HG03565 (cell line): ENCODE results near the gene PARP12.

Experiments used
- ATAC-seq: cut with Tn5 transposase; IDR thresholded peaks from one replicate; pipeline ENCODE4 v1.9.1; 2021; ENCODE audit warnings: mild to moderate bottlenecking, moderate library complexity; ENCODE audit not compliant: unreplicated experiment

PARP12 gene

DNA sequence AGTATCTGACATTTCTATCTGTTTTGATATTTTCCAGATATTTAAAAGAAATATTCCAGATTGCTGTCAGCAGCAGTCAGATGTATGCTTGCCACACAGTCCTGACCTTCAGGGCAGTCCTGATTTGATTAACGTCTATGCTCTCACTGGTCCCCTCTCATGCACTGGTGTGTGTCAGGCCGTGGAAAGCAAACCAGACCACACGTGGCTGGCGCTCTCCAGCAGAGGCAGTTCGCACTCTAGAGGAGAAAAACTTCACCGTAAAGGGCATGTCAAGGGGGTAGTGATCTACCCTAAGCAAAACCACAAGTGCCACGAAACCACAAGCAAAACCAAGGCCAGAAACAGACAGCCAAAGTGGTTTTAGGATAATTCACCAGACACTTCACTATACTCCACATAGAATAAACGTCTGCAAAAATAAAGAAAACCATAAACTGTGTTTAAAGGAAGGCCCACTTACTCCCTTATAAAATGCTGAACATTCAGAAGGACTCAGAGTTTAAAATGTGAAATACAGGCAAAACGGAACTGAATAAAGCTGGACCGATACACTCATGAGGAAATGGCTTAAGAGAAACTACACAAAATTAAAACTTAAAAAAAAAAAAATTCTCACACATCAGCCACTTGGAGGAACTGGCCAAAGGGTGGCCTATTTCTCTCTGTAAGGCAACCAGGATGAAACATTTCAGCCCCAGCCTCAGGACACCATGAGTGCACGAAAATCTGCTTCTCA lies 26.4 kb downstream of the PARP12 start:
- ATAC-seq = no peak

GRCh38 chr7:140035400-140036223 lies 27.1 kb downstream of the PARP12 start:
- no peak for ATAC-seq

- no peak for ATAC-seq
Measured at GRCh38 chr7:140034421-140034820, 28.3 kb downstream of the PARP12 start.

- no peak for ATAC-seq
Measured at GRCh38 chr7:140033779-140034363, 28.9 kb downstream of the PARP12 start.

- ATAC-seq = no peak
Measured at GRCh38 chr7:140033036-140033435, 29.7 kb downstream of the PARP12 start.

- ATAC-seq = no peak
Measured at GRCh38 chr7:140031364-140031763, 31.4 kb downstream of the PARP12 start.

GRCh38 chr7:140029072-140029471 lies 33.7 kb downstream of the PARP12 start:
- no peak for ATAC-seq

DNA sequence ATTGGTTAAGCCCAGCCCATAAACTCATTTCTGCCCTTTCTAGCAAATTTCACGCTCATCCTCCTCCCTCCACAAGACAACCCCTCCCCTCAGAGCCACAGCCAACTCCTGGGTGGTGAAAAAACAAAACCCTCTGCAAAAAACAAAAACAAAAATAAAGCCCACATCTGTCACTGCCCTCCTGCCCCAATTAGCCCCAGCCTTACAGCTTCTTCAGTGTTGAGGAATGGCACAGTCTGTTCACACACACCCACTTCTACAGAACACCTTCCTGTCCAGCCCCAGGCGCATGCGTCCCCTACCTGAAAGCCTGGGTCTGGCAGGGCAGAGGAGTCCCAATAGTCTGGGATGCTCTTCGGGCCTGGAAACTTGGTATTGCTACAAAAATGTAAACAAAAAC lies 34.4 kb downstream of the PARP12 start:
- ATAC-seq = no peak

DNA sequence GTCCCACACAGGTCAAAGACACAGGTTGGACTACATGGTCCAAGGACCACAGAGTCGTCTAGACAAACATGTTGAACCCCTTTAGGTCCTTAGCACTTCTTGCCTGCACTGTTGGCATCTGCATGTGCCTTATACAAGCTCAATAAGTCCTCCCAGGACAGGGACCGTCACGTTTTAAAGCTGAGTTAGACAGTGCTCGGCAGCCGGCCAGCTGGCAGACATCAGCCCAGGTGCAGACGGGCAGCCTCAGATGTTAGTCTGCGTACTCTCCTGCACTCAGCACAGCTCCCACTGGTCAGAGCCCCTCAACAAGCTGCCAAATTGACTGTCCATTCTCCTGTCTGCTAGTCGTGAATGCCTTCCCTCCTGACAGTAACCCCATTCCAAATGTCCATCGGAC lies 34.9 kb downstream of the PARP12 start:
- ATAC-seq = no peak

DNA sequence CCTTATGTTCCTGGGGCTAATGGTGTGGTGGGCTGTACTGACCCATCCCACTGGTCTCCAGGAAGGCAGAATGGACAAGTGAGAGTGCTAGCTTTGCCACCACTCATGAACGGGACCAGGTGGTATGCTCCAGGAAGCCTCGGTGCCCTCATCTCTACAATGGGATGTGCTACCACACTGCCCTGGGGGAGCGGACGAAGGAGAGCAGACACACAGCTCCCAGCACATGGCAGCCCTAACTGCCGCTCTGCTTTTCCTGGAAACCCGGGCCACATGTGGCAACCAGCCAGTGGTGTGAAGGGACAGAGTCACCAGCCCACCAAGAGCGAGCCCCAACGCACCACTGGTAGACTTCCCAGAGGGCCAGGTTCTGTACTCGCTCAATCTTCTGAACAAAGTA lies 35.8 kb downstream of the PARP12 start:
- no peak for ATAC-seq

DNA sequence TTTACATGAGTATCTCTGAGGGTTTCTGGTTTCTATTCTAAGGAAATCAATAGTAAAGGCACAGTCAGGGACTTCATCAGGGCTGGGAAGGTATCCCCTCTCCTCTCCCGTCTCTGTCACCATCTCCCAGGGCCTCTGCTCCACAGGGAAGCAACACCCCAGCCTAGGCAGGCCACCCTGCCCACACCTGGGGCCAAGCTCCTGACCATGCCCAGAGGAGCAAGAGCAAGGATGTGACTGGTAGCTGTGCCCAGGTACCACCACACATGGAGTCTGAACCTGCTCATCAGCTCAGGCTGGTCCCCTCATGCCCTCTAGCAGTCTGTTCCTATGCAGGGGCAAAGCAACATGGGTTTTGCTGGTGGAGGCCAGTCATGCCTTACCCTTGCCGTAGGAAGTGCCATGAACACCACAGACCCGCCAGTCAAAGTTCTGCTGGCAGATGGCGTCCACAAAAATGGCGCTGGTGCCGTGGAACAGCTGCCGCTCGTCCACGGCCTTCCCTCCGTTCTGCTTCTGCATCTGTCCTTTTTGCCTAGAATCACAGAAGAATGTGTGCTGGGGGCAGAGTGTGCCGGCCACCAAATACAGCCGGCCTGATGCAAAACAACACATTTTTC lies 36.8 kb downstream of the PARP12 start:
- no peak for ATAC-seq

DNA sequence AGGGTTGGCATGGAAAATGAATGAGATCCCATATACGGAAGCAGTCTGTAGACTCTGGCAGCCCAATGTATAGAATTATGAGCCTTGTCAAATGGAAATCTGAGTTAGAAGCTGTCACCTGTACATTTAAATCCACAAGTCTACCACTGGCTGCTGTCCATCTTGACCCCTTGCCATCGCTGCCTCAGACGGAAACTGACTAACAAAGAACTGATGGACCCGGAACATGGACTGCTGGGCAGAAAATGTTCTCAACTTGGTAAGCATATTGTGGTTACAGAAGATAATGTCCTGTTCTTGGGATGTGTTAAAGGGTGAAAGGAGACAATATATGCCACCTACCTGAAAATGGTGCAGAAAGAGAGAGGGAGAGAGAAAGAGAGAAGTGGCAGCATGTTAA lies 37.5 kb downstream of the PARP12 start:
- no peak for ATAC-seq

DNA sequence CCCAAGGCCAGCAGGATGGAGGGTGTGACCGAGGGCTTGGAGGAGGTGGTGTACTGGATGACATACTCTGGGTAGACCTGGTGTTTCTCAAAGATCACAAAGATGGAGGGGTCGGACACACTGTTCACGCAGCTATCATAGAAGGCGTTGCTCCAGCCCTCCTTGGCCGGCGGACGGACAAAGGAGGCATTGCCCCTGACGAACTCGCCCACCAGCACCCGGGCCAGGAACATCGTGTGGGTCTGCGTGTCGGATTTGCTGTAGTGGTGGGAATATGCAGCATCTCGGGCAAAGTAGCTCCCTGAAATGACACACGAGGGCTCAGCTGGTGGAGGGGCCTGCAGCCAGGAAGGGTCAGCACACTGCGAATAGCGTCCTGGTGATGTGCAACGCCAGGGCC lies 38.2 kb downstream of the PARP12 start:
- no peak for ATAC-seq

DNA sequence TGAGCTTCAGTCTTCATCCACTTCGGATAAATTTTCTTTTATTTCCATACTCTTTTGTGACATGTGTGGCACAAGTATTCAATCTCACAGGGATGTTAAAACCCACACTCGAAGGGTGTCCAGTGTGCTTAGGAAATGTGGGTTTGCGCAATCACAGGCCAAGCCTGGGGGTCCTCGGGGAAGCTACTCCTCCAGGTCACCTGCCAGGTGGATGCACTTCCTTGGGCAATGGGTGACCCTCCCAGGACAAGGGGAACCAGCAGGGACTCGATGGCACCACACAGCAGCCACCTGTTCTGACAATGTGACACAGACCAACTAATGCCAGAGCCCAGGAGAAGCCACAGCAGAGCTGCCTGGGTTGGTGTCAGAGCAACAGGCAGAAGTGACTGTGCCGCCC lies 39.0 kb downstream of the PARP12 start:
- no peak for ATAC-seq

GRCh38 chr7:140022582-140023211 lies 40.1 kb downstream of the PARP12 start:
- ATAC-seq = no peak

DNA sequence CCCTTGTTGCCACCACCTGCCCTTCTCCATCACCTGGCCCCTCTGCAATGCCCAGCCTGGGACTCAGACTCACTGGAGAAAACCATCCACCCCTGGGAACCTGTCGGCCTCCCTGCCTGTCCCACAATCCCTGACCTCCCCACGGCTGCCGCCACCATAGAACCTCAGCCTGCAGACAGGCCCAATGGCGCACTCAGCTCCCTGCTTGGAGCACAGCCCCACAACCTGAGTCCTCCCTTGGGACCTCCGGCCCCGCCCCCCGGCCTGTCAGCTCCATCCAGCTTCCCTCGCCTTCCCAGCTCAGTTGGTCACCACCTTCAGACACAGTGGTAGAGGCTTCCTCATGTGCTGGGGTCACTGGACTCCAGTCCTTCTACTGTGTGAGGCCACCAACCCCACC lies 41.1 kb downstream of the PARP12 start:
- ATAC-seq = no peak

DNA sequence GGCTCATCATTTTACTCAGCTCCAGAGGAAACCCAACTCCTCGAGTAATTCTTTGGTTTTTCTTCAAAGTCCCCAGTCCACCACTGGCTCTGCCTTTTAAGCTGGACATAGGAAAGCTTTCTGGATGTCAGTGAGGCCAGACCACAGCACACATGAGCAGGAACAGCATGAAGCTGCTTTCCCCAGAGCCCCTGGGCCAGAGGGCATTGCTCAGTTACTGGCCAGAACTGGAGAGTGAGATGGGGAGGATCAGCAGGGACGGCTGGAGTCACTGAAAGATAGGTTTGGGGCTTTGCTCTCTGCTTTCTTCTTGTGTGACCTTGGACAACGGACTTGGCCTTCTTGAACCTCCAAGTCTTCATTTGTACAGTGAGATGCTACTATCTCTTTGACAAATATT lies 43.1 kb downstream of the PARP12 start:
- ATAC-seq = no peak

DNA sequence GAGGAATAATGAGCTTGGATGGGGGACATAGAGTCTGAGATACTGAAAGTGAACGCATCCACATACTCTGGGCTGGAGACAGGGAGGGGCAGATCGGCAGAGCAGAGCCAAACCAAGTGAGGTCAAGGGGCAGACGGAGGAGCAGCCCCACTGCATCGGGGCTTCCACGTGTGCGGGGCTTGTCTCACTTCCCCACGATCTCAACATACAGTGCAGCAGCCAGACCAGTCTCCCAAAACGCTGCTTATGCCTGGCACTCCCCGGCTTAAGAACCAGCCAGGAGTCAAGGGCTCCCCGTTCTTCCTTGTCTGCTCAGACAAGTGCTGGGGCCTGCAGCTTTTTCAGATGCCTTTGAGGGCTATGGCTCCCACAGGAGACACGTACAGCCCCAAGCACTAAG lies 43.6 kb downstream of the PARP12 start:
- no peak for ATAC-seq

- ATAC-seq = no peak
Measured at GRCh38 chr7:140018125-140019043, 44.4 kb downstream of the PARP12 start.

DNA sequence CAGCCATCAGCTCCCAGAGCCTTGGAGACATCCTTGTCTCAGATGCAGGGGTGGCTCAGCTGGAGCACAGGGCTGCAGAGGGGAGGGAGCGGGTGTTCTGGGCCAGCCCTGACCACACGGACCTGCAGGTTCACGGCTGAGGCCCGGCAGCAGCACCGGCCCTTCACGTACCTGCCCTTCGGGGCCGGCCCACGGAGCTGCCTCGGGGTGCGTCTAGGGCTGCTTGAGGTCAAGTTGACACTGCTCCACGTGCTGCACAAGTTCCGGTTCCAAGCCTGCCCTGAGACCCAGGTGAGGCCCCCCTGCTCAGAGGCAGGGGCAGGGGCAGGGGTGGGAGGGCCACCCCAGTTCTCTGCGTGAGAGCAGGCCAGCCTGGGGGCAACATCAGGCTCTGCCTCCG lies 45.2 kb downstream of the PARP12 start:
- no peak for ATAC-seq
